ENCODE results near the gene NEU1.
"Not testable (repeated sequence)": the region's sequence is repeated elsewhere in the genome, so short reads cannot be mapped to it uniquely, and the experiment has no call there.

DNA sequence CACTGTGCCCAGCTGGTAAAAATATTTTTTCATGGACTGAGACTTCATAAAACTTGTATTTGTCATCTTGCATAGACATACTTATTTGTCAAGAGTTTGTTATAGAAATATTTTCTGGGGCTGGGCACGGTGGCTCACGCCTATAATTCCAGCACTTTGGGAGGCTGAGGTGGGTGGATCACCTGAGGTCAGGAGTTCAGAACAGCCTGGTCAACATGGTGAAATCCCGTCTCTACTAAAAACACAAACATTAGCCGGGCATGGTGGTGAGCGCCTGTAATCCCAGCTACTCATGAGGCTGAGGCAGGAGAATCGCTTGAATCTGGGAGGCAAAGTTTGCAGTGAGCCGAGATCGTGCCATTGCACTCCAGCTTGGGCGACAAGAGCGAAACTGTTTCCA, 54.0 kb downstream of the NEU1 start:
- not testable (repeated sequence) for TF ChIP-seq EZH2phosphoT487 (IDR thresholded peaks at IDR 0.05; ENCODE audit: borderline replicate concordance)
- TF ChIP-seq, protein P1, sequence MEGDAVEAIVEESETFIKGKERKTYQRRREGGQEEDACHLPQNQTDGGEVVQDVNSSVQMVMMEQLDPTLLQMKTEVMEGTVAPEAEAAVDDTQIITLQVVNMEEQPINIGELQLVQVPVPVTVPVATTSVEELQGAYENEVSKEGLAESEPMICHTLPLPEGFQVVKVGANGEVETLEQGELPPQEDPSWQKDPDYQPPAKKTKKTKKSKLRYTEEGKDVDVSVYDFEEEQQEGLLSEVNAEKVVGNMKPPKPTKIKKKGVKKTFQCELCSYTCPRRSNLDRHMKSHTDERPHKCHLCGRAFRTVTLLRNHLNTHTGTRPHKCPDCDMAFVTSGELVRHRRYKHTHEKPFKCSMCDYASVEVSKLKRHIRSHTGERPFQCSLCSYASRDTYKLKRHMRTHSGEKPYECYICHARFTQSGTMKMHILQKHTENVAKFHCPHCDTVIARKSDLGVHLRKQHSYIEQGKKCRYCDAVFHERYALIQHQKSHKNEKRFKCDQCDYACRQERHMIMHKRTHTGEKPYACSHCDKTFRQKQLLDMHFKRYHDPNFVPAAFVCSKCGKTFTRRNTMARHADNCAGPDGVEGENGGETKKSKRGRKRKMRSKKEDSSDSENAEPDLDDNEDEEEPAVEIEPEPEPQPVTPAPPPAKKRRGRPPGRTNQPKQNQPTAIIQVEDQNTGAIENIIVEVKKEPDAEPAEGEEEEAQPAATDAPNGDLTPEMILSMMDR (conservative IDR thresholded peaks at IDR 0.05; ENCODE audit: low read length) = not testable (repeated sequence)

Measured in Loucy (cell line).